Epithelial cell of esophagus (primary cell): ENCODE measurements around the gene PGBD5.

Experiments
- DNase-seq: peaks from one replicate; pipeline ENCODE4 v3.0.0; 2010; ENCODE audit warnings: low read depth
- H3K4me3 ChIP-seq: 2 replicates; pipeline ENCODE4 v1.5.1; 2011; ENCODE audit warnings: mild to moderate bottlenecking, low read length, control low read depth
- TF ChIP-seq, protein P1 (sequence below): IDR thresholded peaks from 2 replicates; pipeline ENCODE4 v1.5.1; 2011; ENCODE audit warnings: low read depth, mild to moderate bottlenecking, low read length, control low read depth, inconsistent platforms; ENCODE audit not compliant: insufficient read depth; ENCODE audit errors: missing control alignments

Gene PGBD5

DNA sequence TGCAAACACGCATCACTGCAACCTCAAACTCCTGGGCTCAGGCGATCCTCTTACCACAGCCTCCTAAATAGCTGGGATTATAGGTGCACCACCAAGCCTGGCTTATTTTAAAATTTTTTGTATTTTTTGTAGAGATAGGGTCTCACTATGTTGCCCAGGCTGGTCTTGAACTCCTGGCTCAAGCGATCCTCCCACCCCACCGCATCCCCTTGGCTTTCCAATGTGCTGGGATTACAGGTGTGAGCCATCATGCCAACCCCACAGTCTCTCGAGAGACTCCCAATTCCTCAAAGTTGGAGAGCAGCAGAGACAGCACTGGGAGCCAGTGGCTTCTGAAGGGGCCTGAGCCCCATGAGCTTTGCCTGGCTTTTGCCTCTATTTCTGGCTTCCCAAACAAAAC lies 42.7 kb downstream of the PGBD5 start:
- DNase-seq: no peak
- TF ChIP-seq, protein P1, sequence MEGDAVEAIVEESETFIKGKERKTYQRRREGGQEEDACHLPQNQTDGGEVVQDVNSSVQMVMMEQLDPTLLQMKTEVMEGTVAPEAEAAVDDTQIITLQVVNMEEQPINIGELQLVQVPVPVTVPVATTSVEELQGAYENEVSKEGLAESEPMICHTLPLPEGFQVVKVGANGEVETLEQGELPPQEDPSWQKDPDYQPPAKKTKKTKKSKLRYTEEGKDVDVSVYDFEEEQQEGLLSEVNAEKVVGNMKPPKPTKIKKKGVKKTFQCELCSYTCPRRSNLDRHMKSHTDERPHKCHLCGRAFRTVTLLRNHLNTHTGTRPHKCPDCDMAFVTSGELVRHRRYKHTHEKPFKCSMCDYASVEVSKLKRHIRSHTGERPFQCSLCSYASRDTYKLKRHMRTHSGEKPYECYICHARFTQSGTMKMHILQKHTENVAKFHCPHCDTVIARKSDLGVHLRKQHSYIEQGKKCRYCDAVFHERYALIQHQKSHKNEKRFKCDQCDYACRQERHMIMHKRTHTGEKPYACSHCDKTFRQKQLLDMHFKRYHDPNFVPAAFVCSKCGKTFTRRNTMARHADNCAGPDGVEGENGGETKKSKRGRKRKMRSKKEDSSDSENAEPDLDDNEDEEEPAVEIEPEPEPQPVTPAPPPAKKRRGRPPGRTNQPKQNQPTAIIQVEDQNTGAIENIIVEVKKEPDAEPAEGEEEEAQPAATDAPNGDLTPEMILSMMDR: no peak
- no peak overlapping the region for H3K4me3 ChIP-seq

DNA sequence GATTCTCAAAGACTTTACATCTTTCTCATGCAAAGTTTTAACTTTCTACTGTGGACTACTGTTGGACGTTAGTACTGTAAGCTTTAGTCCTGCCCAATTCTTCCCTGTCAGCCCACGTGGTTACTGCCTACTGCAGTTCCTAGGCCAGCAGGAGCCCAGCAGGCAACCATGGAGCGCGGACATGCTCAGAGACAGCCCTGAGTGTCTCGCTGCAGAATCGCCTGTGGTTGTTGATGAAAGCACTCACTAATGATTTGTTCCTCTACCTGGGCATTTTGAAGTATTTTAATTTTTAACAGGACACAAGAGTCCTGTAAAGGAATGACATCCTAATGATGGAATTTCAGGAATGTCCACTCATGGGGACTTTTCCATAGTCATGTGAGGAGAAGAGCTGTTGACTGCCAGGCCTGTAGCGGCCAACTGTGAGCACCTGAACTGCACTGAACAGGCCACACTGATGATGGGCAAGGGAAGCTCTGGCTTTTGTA lies 44.1 kb downstream of the PGBD5 start:
- no peak for DNase-seq
- TF ChIP-seq, protein P1: no peak

DNA sequence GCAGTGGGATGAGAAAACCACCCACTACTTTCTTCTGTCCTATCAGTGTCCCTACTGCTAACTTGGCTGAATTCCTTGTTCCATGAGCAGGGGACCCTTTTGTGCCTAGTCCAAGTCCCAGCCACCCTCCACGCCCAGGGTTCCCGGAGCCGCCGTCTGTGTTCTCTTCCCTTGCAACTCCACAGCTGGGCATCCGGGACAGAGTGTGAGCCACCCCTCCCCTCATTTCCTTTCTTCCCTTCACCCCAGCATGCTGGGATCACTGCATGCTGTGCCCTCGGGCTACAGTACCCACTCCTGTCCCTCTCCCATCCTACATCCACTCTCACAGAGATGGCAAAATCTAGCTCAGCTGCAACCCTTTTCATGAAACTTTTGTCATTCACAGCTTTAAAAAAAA lies 44.5 kb downstream of the PGBD5 start:
- H3K4me3 ChIP-seq: no peak overlapping the region
- TF ChIP-seq, protein P1: no peak
- no peak for DNase-seq

More for the DNA sequence above, 44.1 kb downstream of the PGBD5 start:
- no peak overlapping the region for H3K4me3 ChIP-seq

DNA sequence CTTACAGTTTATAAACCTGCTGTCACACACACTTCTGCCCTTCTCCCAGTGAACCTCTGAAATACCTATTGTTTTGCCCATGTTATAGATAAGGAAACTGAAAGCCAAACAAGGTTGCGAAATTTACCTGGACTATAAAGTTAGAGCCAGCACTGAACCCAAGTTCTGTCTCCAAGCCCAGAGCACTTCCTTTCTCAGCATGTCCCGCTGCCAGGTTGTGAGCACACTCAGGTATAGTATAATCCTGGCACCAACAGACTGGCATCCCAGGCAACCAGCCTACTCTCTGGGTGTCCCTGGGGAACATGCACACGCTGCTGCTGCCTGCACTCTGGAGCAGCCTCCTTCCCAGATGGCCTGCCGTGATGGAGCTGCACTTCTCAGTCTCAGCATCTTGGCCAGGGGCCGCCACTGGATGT lies 45.1 kb downstream of the PGBD5 start:
- no peak overlapping the region for H3K4me3 ChIP-seq
- TF ChIP-seq, protein P1: no peak
- DNase-seq: no peak

DNA sequence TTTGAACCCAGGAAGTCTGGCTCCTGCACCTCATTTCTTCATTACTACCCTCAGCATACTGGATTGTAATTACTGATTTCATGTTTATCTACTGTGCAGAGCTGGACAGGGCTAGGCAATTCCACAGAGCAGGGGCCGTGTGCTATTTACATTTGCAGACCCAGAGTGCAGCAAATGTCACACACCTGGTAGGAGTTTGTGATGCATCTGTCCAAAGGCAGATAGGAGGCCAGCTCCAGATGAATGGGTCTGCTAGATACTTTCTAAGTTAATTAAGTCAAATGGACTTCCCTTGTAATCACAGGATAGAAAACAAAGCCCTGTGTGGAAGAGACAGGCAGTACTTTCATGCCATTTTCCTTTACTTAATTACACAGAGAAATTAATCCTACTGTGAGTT lies 46.2 kb downstream of the PGBD5 start:
- TF ChIP-seq, protein P1: no peak
- H3K4me3 ChIP-seq: no peak overlapping the region
- DNase-seq: no peak

DNA sequence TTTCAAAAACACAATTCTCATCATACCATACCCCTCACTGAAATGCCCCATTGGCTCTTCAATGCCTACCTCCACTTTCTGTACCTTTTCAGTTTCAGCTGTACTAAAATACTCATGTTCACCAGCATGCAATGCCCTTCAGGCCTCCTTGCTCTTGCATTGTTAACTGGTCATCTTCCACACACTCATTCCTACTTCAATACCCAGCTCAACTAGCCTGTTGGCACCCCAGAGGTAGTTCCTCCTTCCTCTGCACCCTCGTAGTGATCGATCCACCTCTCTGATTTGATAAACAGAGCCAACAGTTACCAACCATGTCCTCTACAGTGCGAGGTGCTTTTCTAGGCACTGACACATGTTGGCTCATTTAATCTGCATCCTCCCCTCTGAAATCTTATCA lies 46.7 kb downstream of the PGBD5 start:
- H3K4me3 ChIP-seq: no peak overlapping the region
- DNase-seq: no peak
- TF ChIP-seq, protein P1: no peak

DNA sequence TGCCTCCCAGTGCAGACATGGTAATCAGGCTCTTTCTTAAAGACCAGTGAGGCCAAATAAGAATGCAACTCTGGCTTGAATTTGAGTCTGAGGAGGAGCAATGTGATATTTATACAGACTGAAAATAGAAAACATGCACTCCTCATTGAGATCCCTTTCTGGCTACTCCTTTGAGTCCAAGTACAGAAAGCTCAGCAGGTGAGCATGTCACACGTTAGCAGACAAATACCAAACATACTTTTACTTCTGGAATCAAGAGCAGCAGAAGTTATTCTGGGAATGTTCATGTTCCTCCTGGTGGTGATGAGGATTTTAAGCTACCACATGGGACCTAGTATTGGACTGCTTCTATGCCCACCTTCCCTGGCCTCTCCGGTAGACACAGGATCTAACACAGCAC lies 48.3 kb downstream of the PGBD5 start:
- DNase-seq: no peak
- TF ChIP-seq, protein P1: no peak
- no peak overlapping the region for H3K4me3 ChIP-seq
